GM23338 (cell line): ENCODE data around the gene NDUFA13. TPM values are rescaled to one million over a fixed set of nuclear protein-coding genes. Genes with fewer than 3 reads are reported as not detected.

Experiments
- polyA plus RNA-seq: library from polyadenylated mRNA; unstranded; fragments of >200 nt; fragmentation: Nextera tagmentation; extraction: Ambion mirVana; gene quantifications from 2 replicates; pipeline ENCODE4 v1.2.1, GENCODE V29; 2016
- total RNA-seq: library from RNA; depleted of rRNA; stranded (reverse); fragments of >200 nt; shearing (Covaris generic); gene quantifications from 2 replicates; pipeline ENCODE4 v1.2.3, GENCODE V29; 2014; rRNA removed

Gene NDUFA13
- total and polyA plus RNA-seq, 2 experiments from 2014 or later = 143 to 598 TPM

Other genes starting within 250 kb of the NDUFA13 start
- 2.6 and 3.9 TPM in 2 replicates for gene TM6SF2, start 242.9 kb upstream of the NDUFA13 start, total RNA-seq
- 4.2 and 4.4 TPM in 2 replicates for gene TM6SF2, start 242.9 kb upstream of the NDUFA13 start, polyA plus RNA-seq
- gene SUGP1, start 195.7 kb upstream of the NDUFA13 start, total RNA-seq = 31.0 and 38.6 TPM in 2 replicates
- 61.6 and 63.2 TPM in 2 replicates for gene SUGP1, start 195.7 kb upstream of the NDUFA13 start, polyA plus RNA-seq
- gene MAU2, start 195.4 kb upstream of the NDUFA13 start, total RNA-seq = 36.0 and 62.2 TPM in 2 replicates
- gene MAU2, start 195.4 kb upstream of the NDUFA13 start, polyA plus RNA-seq = 18.9 and 20.5 TPM in 2 replicates
- gene GATAD2A, start 110.5 kb upstream of the NDUFA13 start, total RNA-seq = 123 and 151 TPM in 2 replicates
- gene GATAD2A, start 110.5 kb upstream of the NDUFA13 start, polyA plus RNA-seq = 40.0 and 49.2 TPM in 2 replicates
- gene TSSK6, start 677 bp upstream of the NDUFA13 start, total RNA-seq = 4.5 and 4.9 TPM in 2 replicates
- gene TSSK6, start 677 bp upstream of the NDUFA13 start, polyA plus RNA-seq = 0.28 and 0.63 TPM in 2 replicates
- gene YJEFN3, start 12.7 kb downstream of the NDUFA13 start, total RNA-seq = 0.85 and 3.5 TPM in 2 replicates
- 3.7 and 6.5 TPM in 2 replicates for gene YJEFN3, start 12.7 kb downstream of the NDUFA13 start, polyA plus RNA-seq
- 17.0 and 21.6 TPM in 2 replicates for gene CILP2, start 22.0 kb downstream of the NDUFA13 start, total RNA-seq
- gene CILP2, start 22.0 kb downstream of the NDUFA13 start, polyA plus RNA-seq = 4.0 and 5.0 TPM in 2 replicates
- gene PBX4, start 102.5 kb downstream of the NDUFA13 start, total RNA-seq = 1.5 and 2.6 TPM in 2 replicates
- 4.1 and 5.3 TPM in 2 replicates for gene PBX4, start 102.5 kb downstream of the NDUFA13 start, polyA plus RNA-seq
- 49.5 and 63.1 TPM in 2 replicates for gene LPAR2, start 112.0 kb downstream of the NDUFA13 start, total RNA-seq
- gene LPAR2, start 112.0 kb downstream of the NDUFA13 start, polyA plus RNA-seq = 35.8 and 39.4 TPM in 2 replicates
- 19.8 and 22.1 TPM in 2 replicates for gene GMIP, start 127.4 kb downstream of the NDUFA13 start, total RNA-seq
- gene GMIP, start 127.4 kb downstream of the NDUFA13 start, polyA plus RNA-seq = 5.1 and 6.2 TPM in 2 replicates
- gene ATP13A1, start 147.5 kb downstream of the NDUFA13 start, total RNA-seq = 109 and 307 TPM in 2 replicates
- gene ATP13A1, start 147.5 kb downstream of the NDUFA13 start, polyA plus RNA-seq = 38.1 and 41.5 TPM in 2 replicates
- 46.4 and 51.0 TPM in 2 replicates for gene ZNF101, start 152.6 kb downstream of the NDUFA13 start, total RNA-seq
- gene ZNF101, start 152.6 kb downstream of the NDUFA13 start, polyA plus RNA-seq = 47.9 and 52.9 TPM in 2 replicates
- gene ZNF14, start 216.9 kb downstream of the NDUFA13 start, total RNA-seq = 9.4 and 10.2 TPM in 2 replicates
- 3.0 and 4.6 TPM in 2 replicates for gene ZNF14, start 216.9 kb downstream of the NDUFA13 start, polyA plus RNA-seq